HUDEP-2 (cell line): ENCODE results near the gene GUCY1B1.
"Not testable (repeated sequence)": the region's sequence is repeated elsewhere in the genome, so short reads cannot be mapped to it uniquely, and the experiment has no call there.

Source experiments
- DNase-seq, 76 experiments: peaks; one replicate each; lab custom pipeline; 2025; ENCODE audit not compliant: unreplicated experiment in 76 of 76; lab: John Stamatoyannopoulos, UW

GUCY1B1 gene

DNA sequence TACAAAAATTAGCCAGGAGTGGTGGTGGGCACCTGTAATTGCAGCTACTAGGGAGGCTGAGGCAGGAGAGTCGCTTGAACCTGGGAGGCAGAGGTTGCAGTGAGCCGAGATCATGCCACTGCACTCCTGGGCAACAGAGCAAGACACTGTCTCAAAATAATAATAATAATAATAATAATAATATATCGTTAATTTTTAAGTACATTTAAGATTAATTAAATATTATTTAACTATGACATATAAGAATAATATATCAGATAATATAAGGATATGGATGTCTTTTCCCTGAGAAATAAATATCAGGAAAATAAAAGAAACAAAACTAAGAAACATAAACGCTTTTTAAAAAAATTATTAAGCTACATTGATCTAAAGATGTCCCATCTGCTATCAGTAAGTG is 38.8 kb downstream of the GUCY1B1 start:
- DNase-seq, result not testable (repeated sequence)

DNA sequence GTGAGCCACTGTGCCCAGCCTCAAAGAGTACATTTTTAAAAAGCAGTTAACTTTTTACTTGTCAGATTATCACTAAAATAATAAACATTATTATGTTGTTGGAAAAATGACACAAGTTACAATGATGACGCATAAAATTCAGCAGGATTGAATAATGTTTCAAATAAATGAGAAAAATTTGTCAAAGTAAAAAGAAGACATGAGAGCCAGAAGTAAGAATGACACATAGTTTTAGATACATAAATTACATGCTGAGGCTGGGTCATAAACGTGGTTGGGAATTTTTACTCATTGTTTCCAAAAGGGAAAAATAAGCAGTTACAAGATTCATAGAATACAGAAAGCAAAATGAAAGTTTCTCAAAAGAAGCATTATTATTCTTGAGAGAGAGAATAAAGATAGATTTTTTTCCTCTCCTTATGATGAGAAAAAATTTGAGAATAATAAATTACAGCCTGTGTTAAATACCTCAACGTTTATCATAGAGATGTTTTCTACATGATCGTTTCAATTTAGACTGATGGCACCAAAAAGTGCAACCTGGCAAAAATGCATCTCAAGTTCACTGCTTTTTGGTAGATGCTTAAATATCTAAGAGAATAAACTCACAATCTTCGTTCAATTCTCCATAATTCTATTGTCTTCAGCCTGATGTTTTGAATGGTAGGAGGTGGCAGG is 40.4 kb downstream of the GUCY1B1 start:
- no peak for DNase-seq

DNA sequence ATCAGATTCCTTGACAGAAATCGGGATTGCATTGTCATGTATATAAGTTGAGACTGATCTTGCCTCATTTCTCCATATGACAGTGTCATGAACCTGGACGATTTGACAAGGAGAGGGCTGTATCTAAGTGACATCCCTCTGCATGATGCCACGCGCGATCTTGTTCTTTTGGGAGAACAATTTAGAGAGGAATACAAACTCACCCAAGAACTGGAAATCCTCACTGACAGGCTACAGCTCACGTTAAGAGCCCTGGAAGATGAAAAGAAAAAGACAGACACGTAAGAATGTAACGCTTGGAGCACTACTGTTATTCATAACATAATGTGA is 40.9 kb downstream of the GUCY1B1 start:
- DNase-seq, result no peak

DNA sequence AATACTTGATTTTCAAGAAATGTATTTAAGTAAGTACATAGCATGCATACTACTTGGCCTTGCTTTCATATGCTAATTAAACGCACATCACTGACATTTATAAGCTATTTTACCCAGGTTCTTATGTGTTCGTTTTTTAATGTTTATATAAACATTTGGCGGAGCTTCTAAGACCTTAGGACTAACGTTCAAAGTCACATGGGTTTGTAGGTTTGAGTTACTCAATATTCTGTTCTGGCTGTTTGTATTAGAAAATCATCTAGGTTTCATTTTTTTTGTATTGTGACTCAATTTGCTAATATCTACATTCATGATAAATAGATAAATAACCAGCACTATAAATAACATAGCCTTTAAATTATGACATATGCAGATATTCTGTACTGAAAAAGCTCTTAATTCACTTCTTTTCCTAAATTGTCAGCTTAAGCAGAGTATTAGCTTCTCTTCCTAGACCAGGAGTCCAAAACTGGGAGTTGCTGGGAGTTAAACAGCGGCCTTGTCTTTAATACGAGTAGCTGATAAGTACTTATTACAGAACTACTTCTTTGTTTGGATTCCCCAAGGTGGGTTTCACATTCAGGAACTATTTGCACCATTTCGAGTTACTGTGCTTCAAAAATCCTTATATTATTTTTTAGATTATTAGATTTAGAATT is 42.0 kb downstream of the GUCY1B1 start:
- no peak for DNase-seq

DNA sequence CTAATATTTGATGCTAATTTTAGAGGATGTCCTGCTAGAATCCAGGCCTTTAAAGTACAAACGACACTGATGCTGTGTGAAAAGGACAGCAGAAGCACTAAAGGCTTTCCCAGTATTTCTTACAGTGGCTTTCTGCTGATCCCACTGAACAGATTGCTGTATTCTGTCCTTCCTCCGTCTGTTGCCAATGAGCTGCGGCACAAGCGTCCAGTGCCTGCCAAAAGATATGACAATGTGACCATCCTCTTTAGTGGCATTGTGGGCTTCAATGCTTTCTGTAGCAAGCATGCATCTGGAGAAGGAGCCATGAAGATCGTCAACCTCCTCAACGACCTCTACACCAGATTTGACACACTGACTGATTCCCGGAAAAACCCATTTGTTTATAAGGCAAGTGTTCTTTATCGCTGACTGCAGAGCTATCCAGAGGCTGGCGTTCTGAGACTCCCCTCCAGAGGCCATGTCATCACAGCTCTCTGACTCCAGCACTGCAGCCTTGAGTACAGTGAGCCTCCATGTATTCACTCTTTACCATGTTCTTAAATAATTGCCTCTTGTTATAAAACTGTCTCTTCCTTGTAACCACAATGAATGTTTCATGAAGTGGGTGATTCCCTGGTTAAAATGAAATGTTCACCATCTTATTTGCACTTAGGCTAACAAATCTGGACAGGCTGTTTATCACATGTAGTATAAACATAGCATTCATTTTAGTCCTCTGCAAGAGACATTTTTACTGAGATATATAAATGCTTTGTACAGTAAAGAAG is 43.6 kb downstream of the GUCY1B1 start:
- no peak for DNase-seq

DNA sequence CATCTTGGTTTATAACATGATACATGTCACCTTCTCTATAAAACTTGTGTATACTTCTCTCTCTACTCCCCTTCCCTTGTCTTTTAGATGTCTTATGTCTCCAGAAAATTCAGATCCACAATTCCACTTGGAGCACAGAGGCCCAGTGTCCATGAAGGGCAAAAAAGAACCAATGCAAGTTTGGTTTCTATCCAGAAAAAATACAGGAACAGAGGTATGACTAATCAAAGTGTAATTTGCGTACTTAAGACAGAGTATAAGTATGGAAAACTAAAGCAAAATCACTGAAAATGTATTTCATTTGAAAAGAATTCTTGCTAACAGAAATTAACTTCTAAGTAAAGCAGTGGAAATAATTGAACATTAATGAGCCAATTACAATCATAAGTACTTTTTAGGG is 46.2 kb downstream of the GUCY1B1 start:
- no peak for DNase-seq

- no peak for DNase-seq
Observed at GRCh38 chr4:155807021-155807420, 48.2 kb downstream of the GUCY1B1 start.

GRCh38 chr4:155809835-155810234 is 51.0 kb downstream of the GUCY1B1 start:
- peak in 29 of 76 experiments; percentile 0 to 55 (median 21) for DNase-seq

GRCh38 chr4:155811083-155811482 is 52.3 kb downstream of the GUCY1B1 start:
- no peak for DNase-seq

DNA sequence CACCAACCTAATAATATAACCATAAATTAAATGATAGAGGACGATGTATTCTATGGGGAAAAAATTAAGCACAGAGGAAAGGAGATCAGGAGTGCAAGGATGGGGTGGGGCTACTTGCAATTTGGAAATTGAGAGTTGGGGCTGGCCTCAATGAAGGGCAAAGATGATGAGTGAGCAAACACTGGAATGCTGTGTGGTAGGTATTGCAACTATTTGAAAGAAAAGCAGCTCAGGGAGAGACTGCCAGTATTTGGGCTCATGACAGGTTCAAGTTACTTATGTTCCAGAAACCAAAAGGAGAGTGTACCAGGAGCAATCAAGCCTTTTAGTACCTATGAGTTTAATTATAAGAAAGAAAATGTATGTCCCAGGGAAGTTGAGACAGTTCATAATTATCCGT is 59.8 kb downstream of the GUCY1B1 start:
- no peak for DNase-seq

GRCh38 chr4:155819066-155819465 is 60.2 kb downstream of the GUCY1B1 start:
- DNase-seq, result no peak

DNA sequence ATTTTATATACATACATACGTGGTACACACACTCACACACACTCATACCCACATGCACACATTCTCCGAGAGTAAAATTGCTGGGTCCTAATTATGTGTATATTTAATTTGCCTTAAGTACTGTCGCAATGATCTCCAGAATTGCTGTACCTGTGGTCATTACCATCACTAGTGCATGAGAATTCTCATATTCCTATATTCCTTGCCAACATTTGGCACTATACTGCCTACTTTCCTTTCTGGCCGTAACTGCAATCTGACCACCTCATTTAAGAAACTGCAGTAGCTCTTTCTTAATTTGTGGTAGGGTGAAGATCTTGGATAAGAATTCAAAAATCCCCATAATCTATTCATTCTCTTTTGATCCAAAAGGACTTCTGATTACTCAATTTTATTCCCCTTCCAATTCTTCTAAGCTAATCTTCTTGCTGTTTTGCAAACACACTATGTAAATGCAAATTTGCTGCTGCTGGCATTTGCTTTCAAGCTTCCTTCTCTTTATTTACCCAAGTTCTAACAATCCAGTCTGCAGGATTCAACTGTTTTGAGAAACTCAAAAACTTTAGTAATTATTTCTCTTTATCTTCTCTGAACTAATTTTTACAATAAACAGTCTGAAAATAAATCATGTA is 62.2 kb downstream of the GUCY1B1 start:
- no peak for DNase-seq

DNA sequence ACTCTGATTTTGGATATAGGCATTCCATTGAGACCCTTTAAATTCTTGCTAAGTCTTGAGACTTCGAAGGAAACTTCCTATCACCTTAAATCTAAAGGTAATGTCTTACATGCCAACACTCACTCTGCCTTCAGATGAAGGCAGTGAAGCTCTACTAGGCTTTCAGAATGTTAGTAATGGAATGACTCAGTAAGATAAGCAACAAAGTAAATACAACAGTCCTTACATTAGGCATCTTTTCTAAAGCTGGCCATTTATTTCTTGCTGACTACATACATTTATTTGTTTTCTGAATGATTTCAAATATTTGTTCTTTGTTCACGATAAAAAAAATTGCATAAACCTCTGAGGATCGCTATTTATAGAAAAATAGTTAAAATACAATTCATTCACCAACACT is 63.8 kb downstream of the GUCY1B1 start:
- DNase-seq, result no peak

- no peak for DNase-seq
Observed at GRCh38 chr4:155828628-155829027, 69.8 kb downstream of the GUCY1B1 start.

DNA sequence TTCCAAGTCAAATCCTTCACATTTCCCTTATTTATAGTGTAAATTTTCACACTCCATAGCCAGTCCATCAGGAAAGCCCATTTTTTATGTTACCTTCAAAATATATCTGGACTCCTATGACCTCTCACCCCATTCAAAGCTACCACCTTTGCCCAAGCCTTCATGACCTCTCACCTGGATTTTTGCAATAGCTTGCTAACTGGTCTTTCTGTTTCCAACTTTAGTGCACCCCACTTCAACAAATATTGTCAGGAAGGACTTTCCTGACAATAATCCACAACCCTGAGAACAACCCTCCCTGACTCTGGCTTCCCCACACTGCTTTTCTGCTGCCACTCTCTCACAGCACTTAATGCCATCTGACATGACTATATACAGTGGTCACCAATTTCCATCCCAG is 73.8 kb downstream of the GUCY1B1 start:
- no peak for DNase-seq

GRCh38 chr4:155837203-155837796 is 78.5 kb downstream of the GUCY1B1 start:
- no peak for DNase-seq

- DNase-seq, result no peak
Observed at GRCh38 chr4:155842080-155842479, 83.3 kb downstream of the GUCY1B1 start.

DNA sequence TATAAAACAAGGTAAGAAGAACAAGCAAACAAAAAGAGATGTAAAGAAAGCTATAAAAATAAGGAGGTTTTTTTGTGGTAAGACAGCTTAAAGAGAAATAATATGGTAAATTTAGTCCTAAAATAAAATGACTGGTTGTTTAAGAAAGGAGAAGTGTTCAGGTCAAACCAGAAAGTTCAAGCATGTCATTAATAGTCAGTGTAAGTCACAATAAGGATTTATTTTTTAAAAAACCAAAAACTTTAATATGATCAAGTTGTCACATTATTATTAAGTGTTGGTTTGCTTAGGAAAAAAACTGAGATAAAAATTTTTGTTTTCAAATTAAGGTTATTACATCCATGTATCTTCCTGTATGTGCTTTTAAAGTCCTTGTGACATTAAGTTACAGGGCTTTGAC is 88.1 kb downstream of the GUCY1B1 start:
- no peak for DNase-seq

DNA sequence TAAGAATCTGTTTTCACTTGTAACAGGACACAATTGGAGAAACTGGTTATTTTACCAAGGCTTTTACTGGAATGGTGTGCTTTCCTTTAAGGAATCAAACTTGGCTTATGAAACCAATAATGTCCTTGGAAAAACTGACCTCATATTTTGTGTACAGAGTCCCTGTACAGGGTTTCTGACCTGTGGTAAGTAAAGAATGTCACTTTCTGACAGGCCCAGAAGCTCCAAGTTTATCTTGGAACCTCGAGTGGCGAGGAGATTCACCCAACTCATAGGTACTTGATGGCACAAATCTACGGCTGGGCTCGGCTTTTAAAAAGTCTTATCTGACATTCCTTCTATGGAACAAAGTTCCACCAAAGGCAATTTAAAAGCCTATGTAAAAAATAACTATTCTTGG is 90.2 kb downstream of the GUCY1B1 start:
- DNase-seq, result no peak

DNA sequence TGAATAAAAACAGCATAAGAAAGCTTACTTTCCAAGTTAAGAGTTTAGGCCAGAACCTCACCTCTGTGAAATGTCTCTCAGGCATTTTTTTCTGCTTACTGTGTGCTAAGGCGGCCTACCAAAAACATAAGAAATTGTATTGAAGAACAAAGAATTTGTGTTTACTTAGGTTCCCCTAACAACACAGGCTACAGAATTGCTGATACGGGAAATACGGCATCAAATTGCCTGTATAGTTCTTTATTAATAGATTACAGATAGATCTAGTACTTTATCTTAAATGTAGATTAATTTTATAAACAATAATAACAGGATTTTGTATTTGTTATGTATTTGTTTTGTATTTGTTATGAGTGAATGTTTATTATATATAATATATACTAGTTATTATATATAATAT is 94.4 kb downstream of the GUCY1B1 start:
- no peak for DNase-seq

DNA sequence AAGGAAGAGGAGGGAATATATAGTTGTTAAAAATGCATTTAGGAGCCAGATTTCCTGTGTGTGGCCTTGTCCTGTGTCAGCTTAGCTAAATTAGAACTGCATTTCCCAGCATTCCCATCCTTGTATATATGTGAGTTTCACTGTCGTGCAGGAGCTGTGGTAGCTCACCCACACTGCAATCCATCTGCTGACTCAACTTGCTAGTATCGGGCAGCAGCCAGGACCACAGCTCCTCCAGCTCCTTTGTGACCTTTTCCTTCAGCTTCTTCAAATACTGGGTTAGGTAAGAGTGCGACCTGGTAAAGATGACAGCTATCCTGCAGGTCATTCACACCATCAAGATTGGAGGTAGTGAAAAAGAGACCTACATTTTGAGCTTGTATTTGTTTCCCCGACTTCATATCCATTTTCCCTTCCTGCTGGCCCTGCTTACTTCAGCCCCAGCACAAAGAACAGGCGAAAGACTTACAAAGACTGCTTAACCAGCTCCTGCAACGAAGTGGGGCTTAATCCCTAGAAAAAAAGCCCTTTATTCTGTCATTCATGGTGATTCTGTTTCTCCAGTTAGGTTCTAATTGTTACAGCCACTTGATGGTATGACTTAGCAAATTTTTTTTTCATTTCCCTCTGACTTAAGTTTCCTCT is 95.9 kb downstream of the GUCY1B1 start:
- DNase-seq, result no peak
